ENCODE data around the gene METTL26.
A peak's percentile ranks its signal among the peaks of the same experiment; 100 is the strongest.

METTL26 gene

GRCh38 chr16:621526-622105 is 14.5 kb downstream of the METTL26 start:
- TF ChIP-seq CTCF (conservative IDR thresholded peaks at IDR 0.05), result no peak
- no peak overlapping the region for H3K27ac ChIP-seq

GRCh38 chr16:620700-621525 is 15.2 kb downstream of the METTL26 start:
- H3K27ac ChIP-seq, result no peak overlapping the region
- no peak for TF ChIP-seq CTCF (conservative IDR thresholded peaks at IDR 0.05)

GRCh38 chr16:619476-620100 is 16.5 kb downstream of the METTL26 start:
- TF ChIP-seq CTCF (conservative IDR thresholded peaks at IDR 0.05), result no peak

GRCh38 chr16:617855-618254 is 18.2 kb downstream of the METTL26 start:
- peak overlapping the region; percentile 51 for H3K27ac ChIP-seq
- TF ChIP-seq CTCF (conservative IDR thresholded peaks at IDR 0.05), result no peak

More at GRCh38 chr16:619476-620100, 16.5 kb downstream of the METTL26 start:
- H3K27ac ChIP-seq, result no peak overlapping the region

GRCh38 chr16:616733-617586 is 19.1 kb downstream of the METTL26 start:
- peak overlapping the region; percentile 51 for H3K27ac ChIP-seq
- no peak for TF ChIP-seq CTCF (conservative IDR thresholded peaks at IDR 0.05)

GRCh38 chr16:615122-615521 is 21.0 kb downstream of the METTL26 start:
- no peak overlapping the region for H3K27ac ChIP-seq
- TF ChIP-seq CTCF (conservative IDR thresholded peaks at IDR 0.05), result no peak
